Activated CD4-positive, alpha-beta T cell treated with anti-CD3 and anti-CD28 coated beads for 48 hours (primary cell): ENCODE results near the gene MED27.
"Not testable (repeated sequence)": the region's sequence is repeated elsewhere in the genome, so short reads cannot be mapped to it uniquely, and the experiment has no call there.

ENCODE experiments used
- DNase-seq: peaks from one replicate; pipeline ENCODE4 v3.0.0-alpha.2; 2020

Gene MED27

DNA sequence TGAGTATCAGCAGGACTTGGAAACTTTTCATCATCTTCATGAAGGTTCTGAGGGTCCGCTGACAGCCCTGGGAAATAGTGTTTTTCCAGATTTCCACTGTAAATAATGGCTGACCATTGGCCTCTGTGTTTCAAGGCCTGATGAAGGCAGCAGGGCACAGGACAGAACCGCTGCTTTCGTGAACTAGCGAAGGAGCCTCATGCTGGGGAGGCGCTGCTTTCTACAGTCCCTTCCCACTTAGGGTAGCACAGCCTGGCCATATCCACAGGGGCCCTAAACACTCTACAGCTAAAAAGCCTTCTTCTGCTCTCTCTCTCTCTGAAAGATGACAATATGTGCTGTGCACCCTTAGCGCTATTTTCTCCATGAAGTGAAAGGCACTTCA lies 118.2 kb downstream of the MED27 start:
- DNase-seq, result no peak

DNA sequence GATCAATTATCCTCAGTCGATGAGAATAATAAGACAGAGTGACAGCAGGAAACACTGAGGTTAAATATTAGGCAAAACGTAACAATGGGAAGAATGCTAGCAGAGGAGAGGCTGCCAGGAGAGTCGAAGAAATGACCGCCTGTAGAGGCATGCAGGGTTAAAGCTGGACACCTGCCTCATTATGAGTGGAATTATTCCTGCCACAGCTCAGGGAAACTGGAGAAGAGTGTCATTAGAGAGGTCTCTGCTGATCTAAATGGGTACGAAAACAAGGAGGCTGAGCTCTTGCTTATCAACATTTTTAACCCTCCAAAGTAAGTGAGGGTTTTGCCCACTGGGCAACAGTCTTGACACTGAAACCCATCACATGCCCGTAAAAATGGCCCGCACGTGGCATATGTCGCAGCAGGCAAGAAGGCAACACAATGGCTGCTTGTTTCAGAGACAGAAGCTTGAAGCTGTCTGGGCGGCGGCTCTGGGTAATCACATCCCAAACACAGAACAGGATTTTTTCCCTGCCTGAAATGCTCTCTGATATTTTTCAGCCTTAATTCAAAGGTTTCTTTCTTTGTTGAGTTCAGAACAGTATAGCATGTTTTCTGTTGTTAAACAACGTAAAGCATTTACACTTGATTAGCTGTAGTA lies 118.7 kb downstream of the MED27 start:
- no peak for DNase-seq

DNA sequence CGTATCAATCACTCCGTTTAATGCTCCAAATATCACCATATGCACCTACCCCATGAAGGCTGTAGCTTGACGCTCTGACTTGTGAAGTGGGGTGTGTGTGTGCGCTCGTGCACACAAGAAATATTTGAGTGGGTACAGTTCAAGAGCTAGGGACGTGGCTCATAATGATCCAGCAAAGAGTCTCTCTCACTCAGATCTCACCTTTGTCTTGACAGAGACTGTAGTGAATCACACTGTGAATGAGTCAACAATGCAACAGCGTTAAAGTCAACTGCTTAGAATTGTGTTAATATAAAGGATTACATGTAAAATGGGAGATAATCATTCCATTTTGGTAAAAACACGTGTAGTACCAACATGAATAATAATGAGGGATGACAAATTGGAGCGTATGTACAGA lies 119.4 kb downstream of the MED27 start:
- DNase-seq, result no peak

DNA sequence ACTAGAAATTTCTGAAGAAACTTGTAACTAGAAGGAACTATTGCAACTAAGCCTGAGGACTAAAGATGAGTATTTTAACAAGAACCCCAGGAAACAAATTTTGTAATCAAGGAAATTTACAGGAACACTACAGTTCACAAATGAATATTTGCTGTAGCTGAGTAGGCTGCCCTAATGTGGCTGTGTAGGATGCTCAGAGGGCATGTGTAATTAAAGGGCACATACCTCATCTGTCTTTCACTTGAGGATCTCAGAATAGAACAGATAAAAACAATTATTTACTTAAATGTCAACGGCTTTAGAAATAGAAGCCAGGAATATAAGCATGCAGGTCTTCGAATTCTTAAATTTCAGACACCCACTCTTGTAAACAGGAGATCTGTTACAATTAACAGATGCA lies 119.8 kb downstream of the MED27 start:
- DNase-seq, result no peak

DNA sequence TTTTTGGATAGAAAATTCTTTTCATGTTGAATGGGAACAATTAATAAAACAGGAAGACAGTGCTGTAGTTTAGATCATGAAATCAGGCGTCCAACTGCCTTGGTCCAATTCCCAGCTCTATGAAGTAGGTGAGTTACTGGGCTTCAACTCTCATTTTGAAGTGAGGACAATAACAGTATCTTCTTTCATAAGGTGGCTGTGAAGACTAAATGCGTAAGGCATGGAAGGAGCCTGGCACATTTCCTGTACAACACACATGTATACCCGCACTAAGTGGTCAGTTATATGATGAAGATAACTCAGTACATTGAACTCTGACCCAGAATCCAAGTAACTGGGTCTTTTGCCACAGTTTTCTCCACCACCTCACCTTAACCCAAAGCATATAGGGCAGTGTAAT lies 120.6 kb downstream of the MED27 start:
- no peak for DNase-seq

DNA sequence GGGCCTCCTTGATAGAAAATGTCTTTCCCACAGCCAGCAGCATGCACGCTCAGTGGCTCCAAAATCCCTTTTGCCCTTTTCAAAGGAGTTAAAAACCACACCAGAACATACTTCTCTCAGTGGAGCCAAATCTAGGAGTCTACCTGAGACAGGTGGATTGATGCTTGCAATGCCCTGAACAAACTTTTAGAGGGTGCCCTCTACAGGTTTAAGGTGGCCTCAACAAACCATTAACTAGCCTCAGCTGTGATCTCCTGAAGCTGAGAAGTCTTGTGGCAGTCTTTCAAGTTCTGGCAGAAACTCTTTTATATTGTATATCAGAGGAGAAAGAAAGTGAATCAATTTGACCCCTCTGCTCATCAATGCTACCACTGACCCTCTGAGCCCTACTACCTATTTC lies 125.4 kb downstream of the MED27 start:
- DNase-seq, result no peak

DNA sequence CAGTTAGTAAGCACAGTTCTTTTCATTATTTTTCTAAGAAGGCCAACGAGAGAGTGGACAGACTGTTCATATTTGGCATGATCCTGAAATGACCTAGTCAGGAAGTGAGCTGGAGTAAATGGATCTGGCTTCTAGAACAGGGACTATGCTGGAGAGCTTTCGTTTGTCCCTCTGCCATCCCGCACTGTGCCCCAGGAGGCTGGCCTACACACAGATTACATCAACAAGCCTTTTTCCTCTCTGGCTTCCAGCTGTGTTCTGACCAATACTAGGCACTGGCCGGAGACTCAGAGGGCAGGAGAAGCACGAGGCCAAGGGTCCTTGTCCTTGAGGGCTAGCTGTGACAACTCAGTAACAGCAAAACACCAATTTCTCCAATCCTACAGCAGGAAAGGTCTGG lies 127.8 kb downstream of the MED27 start:
- no peak for DNase-seq

DNA sequence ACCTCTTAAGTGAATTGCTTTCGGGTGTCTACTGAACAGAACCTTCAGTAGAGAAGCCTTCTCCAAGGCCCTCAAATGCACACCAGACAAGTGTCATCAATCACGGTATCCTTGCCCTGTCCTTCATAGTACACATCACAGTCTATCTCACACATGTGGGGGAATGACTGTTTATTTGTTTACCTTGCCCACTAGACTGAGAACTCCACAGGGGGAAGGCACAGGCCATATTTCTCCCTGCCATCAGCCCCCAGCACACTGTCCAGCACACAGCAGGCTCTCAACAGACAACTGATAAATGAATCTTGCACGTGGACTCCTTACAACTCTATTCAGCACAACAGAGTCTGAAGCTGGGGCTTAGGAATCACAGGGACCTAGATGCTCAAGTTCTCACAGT lies 128.5 kb downstream of the MED27 start:
- DNase-seq, result no peak

DNA sequence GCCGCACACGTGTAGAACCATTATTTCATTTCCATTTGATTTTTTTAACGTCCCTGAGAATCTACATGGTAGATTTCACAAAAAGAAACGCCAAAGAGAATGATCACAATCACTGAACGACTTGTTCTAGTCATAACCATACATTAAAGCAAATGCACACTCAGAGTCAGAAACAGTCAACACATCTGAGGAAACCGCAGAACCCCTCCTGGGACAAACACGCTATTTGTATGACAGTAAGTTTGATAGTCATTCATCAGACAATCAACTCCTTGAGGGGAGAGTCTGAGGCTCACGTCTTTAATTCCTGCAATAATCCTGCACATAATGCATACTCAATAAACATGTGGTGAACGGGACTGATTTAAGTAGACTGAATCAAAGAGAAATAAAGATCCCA lies 129.2 kb downstream of the MED27 start:
- DNase-seq, result no peak

DNA sequence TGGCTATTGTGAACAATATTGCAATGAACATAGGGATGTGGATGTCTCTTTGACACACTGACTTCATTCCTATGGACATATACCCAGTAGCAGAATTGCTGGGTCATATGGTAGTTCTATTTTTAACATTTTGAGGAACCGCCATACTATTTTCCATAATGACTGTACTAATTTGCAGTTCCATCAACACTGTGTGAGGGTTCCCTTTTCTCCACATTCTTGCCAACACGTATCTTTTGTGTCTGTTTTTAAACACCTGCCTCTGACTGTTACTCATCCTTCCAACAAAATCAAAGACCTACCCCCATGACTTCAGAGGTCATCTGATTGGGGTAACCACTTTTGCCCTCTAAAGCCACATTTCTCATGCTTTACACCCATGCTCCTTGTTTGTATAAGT lies 133.5 kb downstream of the MED27 start:
- no peak for DNase-seq

DNA sequence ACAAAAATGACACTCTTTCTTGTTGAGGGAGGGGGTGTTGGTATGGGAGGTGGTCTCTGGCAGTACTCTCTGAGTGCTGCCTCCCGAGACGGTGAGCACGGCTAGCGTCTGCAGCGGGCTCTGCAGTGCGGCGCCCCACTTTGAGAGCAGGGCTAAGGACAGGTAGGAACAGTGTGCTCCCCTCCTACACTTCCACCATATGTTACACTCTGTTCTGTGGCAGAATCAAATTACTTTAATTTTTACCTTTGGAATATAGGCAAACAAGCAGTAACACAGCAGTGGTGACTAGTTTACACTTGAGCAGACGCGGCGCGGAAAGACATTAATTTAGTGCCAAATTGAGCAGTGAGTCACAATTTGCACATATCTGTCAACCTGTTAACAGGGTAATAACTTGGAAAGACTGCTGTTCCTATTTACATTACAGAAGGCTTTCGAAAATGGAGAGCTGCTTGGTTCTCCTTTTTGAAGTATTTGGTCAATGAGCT lies 136.3 kb downstream of the MED27 start:
- no peak for DNase-seq

DNA sequence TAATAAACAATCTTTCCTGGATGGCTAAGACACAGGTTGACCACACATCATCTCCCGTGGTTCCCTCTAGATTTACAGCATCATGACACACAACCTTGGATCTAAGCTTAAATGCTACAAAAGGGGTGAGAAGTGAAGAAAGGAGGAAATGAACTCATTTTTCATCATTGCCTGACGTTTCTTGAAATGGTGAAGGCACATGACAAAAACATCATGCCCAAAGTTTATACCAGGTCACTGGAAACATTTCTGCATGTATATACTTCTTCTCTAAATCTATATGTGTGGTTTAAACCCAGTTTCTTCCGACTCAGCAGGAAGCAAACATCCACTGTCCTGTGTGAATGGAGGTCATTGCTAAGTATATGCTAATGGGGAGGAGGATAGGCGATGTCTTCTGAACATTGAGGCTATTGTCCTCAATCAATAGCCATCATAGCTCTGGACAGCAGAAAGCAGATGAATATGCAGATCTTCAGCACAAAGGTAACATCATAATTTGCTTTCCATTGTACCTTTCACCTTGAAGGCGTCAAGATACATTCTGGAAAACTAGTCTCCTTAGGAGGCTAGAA lies 137.4 kb downstream of the MED27 start:
- no peak for DNase-seq

DNA sequence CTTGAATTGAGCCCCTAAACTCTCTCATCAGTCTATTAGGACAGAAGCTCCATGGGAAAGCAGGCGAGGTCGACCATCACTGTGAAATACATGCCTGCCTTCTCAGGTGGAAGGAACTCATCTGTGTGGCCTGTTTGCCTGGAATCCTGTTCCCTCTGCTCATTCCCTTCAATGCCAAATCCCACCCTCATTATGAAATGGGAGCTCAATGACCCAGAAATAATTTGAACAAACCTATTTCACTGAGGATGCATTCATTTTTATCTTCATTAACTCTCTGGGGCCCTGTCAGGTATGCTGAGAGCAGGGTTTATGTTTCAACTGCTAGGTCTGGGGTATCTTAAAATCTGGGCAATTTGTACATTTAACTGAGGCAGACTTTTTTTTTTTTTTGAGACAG lies 142.2 kb downstream of the MED27 start:
- DNase-seq, result no peak

DNA sequence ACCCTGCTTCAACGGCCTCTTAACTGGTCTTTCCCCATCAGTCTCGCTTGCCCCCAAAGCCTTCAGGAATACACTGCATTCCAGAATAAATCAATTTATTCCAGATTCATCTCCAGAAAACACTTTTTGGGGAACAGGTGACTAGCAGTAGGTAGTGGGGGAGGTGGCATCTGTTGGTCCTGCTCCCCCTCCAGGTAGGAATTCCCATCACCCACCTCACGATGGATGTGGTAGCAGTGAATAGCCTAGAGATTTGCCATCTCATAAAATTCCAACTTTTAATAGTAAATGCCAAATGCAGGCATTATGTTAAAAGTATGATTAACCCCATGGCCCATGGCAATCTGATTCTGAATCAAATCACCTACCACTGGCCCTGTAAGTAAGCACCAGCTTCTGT lies 142.7 kb downstream of the MED27 start:
- DNase-seq, result no peak

DNA sequence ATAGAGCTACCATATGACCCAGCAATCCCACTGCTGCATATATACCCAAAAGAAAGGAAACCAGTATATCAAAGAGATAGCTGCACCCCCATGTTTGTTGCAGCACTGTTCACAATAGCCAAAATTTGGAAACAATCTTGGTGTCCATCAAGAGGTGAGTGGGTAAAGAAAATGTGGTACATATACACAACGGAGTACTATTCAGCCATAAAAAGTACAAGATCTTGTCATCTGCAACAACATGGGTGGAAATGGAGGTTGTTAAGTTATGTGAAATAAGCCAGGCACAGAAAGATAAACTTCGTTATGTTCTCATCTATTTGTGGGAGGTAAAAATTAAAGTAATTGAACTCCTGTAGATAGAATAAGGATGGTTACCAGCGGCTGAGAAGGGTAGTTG lies 145.0 kb downstream of the MED27 start:
- no peak for DNase-seq

DNA sequence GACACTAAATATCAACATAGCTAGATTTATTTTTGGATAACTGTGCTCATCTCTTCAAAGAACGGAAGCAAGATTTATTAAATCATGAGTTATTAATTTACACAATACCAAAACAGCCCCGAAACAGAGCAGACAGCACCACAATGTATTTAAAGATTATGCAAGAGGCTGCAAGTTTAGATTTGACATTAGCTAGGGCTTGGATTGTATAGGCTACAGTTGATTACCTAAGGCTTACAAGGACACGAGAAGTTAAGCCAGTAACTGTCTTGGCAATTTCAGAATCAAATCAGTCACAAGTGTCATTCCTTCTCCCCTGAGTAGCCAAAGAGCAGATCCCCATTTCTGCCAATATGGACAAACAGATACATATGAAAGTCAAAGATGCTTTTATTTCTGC lies 152.6 kb downstream of the MED27 start:
- no peak for DNase-seq

DNA sequence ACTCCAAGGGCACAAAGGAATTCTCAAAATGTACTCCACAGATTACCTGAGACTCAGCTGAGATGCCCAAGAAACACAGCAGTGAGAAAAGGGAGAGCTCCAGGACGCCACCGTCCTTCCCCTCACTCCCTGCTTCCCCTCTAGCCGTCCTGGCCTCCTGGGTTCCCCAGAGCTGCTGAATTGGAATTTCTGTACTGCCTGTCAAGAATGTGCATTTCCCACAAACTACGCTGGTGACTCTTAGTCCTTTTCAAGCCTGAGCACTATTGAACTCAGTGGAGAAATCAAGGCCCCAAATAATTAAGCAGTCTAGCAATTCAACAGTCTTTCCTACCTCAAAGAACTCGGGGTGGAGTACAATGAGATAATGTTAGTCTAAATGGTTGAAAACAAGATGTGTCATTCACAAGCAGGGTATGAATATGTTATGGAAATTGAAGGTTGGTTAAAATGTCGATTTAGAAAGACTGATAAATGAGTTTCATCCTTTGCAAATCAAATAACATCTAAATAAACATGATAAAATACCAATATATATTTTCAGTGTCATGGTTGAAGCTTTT lies 153.2 kb downstream of the MED27 start:
- no peak for DNase-seq

DNA sequence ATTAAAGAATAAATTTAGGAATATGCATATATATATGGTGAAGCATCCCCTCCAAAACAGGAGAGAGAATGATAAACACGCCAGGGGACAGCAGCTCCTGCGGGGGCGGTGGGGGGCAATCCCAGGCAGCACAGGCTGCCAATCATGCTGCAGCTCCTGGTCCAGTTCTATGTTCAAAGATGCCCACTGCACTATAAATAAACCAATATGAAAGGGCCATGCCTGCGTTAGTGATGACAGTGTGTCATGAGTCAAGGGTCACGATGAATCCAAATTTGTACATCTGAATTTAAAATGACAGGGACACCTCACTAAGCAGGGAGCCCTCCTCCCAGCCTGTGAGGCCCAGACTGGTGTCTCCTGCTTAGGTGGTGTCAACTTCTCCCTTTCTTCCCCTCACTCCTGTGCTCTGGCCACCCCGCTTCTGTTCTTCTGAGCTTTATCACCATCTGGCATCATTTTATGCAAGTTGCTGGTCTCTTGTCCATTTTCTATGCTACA lies 153.9 kb downstream of the MED27 start:
- DNase-seq, result no peak

DNA sequence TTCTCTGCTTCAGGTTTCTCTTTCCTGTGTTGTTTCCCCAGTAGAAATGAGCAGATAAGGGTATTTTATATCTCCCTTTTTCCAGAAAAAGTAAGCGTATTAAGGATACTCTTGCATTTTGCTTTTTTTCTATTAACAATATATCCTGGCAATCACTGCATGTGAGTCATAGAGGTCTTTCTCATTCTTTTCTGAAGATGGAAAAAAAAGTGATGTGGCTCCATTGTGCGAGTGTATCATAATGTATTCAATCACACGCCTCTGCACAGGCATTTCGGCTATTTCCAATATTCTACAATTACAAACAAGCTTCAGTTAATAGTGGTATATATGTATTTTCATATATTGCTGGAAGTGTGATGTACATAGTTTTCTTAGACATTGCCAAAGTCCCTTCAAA lies 155.9 kb downstream of the MED27 start:
- no peak for DNase-seq

DNA sequence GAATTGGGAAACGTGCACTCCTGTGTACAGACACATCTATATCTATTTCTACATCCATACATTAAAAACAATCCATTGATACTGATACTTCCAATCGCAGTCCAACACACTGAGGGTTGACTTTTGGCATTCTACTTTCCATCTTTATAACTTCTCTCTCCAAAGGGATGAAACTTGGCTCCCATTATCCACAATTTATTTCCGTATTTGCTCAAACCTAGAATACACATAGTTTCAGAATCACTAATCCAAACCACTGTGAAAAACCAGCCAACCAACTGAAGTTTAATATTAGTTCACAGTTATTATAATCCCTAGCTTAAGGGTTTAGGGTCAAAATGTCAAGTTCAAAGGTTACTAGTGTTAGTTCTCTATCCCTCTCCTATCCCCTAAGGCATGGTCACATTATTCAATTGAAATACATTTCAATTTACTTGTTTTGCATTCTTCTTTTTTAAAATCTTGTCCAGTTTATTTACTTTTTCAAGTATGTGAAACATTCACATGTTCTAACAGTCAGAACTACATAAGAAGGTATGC lies 156.5 kb downstream of the MED27 start:
- no peak for DNase-seq

DNA sequence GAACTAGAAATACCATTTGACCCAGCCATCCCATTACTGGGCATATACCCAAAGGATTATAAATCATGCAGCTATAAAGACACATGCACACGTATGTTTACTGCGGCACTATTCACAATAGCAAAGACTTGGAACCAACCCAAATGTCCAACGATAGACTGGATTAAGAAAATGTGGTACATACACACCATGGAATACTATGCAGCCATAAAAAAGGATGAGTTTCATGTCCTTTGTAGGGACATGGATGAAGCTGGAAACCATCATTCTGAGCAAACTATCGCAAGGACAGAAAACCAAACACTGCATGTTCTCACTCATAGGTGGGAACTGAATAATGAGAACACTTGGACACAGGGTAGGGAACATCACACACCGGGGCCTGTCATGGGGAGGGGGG lies 158.0 kb downstream of the MED27 start:
- not testable (repeated sequence) for DNase-seq

DNA sequence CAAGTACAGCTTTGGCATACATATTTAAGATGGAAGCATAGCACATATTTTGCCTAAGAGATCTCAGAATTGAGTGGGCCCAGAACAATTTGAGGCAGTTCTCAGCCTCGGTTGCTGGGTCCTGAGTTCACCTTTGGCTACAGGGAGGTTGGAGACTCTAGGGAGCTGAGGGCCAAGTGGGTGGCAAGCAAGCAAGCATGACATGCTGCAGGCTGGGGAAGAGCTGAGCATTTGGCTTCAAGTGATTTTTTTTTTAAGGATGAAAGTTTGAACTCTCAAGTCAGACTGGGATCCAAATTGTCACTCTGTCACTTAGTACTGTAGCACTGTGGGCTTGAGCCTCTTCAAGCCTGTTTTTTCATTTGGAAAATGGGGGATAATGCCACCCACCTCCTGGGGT lies 160.5 kb downstream of the MED27 start:
- no peak for DNase-seq

DNA sequence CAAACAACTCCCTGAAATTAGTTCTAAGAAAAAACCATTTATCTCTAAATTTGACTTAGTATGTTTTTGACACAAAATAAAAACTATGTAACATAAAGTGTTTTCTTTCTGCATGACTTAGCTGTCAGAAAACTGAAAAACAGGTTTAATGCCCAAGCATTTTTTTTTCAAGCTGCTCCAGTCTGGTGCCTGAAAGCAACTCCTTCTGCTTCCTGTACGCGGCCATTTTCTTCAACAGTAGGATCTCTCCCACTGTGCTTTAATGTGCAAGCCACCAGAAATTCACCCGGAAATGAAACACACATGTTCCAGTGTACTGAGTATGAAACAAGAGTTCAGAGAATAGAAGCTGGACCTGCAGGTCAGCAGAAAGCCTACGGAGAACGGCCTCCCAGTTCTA lies 161.2 kb downstream of the MED27 start:
- DNase-seq, result no peak

DNA sequence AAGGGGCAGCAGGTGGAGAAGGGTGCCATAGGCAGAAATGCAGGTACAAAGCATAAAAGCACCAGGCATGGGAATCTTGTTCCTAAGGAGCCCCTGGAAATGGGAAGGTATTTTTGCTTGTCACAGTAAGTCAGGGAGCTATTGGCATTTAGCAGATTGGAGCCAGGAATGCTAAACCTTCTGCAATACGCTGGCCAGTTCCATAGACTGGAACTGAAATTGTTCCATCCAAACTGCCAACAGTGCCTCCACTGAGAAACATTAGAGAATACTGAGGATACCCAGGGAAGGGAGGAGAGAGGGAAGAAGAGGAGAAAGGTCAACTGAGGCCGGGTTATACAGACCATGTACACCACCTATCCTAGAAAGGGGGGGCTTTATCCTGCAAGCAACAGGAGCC lies 162.7 kb downstream of the MED27 start:
- DNase-seq, result no peak

DNA sequence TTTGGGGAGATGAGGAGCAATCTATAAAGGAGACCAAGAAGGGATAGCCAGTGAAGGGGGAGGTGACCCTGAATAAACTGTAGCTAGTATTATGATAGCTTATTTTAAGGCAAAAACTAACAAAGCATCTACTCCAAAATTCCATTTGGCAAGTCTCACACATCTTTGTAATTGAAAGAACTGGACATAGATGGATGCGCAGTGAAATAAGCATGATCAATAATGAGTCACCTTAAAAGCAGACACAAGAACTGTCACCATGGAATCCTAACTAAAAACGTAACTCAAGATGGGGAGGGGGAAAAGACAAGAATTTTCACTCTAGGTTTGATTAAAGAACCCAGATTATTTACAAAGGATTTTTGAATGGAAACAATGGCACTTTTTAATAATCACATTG lies 164.5 kb downstream of the MED27 start:
- DNase-seq, result no peak
